ELF-1 (cell line): ENCODE data around the gene SYNM.
"Not testable (repeated sequence)": the region's sequence is repeated elsewhere in the genome, so short reads cannot be mapped to it uniquely, and the experiment has no call there.

Source experiments
- DNase-seq: peaks from one replicate; pipeline ENCODE4 v3.0.0-alpha.2; 2016; ENCODE audit warnings: low read depth, low spot score

The SYNM gene

DNA sequence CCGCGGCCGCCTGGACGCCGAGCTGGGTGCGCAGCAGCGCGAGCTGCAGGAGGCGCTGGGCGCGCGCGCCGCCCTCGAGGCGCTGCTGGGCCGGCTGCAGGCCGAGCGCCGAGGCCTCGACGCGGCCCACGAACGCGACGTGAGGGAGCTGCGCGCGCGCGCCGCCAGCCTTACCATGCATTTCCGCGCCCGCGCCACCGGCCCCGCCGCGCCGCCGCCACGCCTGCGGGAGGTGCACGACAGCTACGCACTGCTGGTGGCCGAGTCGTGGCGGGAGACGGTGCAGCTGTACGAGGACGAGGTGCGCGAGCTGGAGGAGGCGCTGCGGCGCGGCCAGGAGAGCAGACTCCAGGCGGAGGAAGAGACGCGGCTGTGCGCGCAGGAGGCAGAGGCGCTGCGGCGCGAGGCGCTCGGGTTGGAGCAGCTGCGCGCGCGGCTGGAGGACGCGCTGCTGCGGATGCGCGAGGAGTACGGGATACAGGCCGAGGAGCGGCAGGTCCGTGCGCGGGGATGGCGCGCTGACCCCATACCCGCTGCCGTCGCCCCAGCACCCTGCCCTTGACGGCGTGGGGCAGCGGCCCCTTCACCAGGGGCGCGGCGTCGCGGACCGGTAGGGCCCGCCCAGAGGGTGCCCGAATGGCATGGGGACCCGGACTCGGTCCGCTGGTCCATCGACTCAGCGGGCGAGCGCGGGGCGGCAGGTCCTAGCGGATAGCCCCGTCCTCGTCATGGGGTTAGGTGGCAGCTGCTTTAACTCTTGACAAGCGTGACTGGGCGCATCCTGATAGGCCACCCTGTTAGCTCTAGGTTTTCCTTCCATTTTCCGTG lies 848 bp downstream of the SYNM start:
- DNase-seq, result peak; percentile 80

DNA sequence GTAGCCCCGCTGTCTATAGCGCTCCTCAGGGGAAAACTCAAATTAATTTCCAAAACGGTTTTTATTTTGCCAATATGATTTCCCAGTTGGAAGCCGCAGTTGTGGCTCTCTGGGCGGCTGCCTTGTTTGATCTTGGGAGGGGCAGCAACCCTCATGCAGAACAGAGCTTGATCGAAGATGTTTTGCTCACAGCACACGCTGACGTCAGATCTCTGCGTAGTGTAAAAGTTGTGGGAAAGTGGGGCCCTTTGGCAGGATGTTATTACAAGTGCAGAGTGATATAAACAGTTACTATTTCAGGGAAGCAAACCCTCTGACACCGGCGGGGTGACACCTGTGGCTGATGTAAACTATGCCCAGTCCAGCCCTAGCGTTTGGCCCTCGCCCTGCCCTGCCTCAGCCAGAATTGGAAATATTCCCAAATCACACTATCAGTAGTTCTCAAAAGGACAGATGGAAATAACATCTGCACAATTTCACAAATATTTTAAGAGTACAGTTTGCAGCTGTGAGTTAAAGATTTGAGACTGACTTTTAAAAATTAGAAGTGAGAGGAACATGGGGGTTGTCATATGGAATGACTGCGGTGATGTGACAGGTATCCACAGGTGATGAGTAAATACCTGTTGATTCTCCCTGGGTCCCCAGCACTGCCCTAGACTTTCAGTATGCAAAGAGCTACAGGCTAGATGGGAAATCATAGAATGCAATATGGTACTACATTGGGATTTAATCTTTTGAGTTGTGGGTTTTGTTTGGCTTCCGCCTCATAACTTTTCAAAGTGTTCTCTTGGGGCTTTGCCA lies 1.7 kb downstream of the SYNM start:
- no peak for DNase-seq

DNA sequence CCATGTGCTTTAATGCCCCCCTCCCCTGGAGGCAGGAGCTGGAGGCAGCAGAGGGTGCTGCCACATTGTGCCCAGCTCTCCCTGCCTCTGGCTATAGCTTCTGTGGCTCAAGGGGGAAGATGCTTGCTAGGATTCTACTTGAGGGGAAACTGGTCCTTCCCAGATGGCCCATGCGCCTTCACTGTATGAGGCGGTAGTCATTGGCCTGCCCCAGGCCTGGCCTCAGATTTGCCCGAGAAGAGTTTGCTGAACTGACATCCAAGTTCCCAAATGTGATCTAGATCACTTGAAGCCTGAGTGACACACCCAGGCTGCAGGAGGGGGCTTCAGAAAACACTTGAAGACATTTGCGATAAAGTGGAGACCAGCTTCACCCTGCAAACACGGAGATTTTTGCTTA lies 4.1 kb downstream of the SYNM start:
- no peak for DNase-seq

DNA sequence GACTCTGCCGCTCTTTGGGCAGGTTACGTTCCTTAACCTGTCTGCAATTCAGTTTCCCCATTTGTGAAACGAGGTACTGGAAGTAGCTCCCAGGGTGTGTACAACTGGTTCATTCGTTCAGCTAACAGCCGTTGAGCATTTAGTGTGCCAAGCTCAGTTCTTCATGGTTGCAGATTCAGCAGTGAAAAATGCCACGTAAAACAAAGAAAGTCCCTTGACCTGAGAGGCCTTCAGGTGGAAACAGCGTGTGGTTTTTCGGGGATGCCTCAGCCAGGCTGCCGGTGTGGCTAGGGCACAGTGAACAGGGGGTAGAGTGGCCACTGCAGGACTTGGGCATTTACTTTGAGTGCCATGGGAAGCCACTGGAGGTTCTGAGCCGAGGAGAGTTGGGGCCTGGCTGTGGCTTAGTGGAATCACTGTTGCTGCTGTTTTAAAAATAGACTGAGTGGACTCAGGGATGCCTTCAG lies 4.7 kb downstream of the SYNM start:
- no peak for DNase-seq

DNA sequence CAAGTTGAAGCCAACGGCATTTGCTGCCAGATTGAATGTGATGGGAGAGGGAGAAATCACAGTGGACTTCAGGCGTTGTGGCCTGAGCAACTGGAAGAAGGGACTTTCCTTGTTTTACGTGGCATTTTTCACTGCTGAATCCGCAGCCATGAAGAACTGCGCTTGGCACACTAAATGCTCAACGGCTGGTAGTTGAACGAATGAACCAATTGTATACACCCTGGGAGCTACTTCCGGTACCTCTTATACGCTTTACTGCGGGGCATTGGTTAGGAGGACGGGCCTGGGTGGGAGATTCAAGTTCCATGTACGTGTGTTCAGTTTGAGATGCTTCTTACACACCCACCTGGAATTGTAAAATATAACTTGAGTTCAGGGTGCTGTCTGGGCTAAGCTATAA lies 5.2 kb downstream of the SYNM start:
- DNase-seq, result no peak

DNA sequence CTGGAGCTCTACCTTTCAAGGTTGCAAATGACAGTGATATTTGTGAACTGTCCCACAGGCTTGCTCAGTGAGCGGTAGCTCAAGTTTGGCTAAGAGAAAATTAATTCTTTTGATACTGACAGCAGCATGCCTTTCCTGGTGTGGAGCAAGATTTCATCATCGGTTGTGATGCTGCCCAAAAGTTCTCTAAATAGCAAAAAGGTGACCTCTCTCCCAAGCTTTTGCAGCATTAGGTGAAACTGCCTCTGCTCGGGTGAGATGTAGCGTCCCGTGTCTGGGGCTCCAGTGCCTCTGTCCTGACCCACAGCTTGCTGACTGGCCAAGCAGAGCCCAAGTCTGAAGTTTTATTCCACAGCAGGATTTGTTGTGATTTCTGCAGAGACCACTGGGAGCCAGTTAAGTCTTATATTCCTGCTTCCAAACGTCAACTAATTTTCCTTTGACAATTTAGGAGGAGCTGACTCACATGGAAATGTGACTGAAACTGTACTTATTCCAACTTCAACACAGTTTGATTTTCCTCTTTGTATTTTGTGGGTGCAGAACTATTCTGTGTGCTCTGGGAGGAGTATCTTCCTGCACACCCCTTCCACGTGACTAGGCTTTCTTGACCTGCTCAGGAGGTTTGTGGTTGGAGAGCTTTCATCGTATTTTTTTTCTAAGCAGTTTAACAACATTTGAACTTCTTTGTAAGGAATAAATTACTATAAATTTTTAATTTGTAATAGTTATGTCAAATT lies 5.9 kb downstream of the SYNM start:
- DNase-seq, result no peak

DNA sequence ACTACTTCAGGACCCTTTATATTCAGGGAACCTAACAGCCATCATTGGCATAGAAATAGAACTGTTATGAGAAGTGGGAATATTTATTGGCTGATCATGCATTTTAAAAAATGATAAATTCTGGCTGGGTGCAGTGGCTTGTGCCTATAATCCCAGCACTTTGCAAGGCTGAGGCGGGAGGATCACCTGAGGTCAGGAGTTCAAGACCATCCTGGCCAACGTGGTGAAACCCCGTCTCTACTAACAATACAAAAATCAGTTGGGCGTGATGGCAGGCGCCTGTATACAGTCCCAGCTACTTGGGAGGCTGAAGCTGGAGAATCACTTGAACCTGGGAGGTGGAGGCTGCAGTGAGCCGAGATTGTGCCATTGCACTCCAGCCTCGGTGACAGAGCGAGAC lies 6.8 kb downstream of the SYNM start:
- not testable (repeated sequence) for DNase-seq

DNA sequence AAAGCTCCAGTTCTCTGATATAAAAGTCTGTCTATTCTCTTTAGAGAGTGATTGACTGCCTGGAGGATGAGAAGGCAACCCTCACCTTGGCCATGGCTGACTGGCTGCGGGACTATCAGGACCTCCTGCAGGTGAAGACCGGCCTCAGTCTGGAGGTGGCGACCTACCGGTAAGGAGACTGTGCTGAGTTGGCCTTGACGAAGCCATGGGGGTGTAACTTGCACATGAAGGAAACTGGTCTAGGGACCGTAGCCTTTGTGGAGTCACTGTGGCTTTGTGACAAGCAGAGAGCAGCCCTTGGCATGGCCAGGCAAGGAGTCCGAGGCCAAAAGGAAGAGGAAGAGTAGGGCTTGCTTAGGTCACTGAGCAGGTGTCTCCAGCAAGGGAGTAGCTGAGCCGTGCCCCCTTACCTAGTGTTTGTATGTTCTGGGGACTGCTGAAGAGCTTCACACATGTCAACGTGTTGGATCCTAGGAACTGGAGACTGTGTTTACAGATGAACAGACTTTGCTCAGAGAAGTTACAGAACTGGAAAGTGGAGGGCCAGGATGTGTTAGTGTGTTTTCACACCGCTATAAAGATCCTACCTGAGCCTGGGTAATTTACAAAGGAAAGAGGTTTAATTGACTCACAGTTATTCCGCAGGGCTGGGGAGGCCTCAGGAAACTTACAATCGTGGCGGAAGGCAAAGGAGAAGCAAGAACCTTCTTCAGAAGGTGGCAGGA lies 8.8 kb downstream of the SYNM start:
- DNase-seq, result no peak

DNA sequence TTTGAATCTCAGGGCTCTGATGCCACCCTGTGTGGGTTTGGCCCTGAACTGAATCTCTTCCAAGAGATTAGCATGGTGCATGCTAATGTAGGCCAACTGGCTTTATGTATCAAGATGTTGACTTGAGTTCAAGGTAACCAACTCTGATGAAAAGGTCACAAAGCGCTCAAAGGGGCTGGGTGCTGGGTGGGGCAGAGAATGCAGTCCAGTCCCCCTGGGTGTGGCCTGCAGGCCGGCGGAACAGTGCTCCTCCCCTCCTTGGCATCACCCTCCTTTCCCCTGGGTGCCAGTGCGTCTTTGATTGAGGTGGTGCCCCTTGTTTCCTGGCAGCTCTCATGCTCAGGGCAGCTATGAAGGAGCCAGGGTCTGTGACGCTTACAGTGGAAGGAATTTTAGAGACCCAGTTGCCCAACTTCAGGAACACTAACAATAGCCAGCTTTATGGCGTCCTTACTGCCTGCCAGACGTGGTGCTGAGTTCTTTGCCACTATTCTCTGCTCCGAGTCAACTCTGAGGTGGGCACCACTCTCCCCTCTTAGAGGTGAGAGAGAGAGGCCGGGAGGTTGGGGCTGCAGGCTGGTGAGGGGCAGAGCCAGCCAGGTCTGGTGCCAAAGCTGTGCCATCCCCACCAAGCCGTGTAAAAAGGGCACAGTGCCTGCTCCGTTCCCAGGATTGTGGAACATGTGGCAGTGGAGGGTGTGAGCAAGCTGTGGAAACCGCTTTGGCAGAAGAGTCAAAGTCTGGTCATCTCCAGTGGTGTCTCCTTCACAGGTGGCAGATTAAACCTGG lies 9.8 kb downstream of the SYNM start:
- DNase-seq, result no peak

DNA sequence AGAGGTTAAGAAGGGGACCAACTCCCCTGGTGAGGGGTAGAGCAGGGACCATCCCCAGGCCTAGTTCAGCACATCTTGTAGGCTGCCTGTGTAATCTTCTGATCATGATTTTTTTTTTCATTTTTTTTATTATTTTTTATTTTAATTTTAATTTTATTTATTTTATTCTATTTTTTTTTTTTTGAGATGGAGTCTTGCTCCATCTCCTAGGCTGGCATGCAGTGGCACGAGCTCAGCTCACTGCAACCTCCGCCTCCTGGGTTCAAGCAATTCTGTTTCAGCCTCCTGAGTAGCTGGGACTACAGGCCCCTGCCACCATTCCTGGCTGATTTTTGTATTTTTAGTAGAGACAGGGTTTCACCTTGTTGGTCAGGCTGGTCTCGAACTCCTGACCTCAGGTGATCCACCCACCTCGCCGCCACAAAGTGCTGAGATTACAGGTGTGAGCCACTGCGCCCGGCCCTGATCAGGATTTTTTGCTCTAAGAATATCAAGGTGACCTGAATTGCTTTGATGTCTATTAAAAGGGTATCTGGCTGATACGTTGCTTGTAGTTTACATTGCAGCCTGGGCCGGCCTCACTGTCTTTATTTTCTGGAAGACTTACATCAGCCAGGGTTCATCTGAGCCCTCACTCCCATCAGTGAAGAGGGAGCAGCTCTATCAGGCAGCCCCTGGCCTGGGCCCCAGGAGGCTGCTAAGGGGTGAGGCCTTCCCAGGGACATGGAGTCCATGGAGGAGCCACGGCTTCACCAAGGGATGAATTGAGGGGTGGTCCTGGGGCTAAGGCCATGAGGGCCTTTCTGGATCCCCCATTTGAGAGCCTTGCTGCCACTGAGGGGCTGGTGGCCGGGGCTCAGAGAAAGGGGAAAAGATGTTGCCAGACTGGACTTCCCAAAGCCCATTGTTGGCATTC lies 10.7 kb downstream of the SYNM start:
- no peak for DNase-seq

DNA sequence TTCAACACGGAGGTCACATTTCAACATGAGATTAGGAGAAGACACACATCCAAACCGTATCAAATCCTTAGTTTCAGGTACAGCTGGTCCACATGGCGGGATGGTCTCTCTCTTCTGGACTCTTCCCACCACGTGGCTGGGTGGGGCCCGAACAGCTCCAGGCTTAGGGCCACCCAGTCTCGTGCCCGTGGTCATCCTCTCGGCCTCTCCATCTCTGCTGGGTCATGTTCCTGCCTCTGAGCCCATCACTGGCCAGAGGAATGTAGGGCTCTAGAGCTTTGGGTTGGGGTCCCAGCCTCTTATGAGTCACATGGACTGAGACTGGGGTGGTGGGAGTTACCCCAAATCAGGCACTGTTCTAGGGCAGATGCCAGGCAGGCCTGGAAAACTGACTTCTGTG lies 12.2 kb downstream of the SYNM start:
- DNase-seq, result no peak

DNA sequence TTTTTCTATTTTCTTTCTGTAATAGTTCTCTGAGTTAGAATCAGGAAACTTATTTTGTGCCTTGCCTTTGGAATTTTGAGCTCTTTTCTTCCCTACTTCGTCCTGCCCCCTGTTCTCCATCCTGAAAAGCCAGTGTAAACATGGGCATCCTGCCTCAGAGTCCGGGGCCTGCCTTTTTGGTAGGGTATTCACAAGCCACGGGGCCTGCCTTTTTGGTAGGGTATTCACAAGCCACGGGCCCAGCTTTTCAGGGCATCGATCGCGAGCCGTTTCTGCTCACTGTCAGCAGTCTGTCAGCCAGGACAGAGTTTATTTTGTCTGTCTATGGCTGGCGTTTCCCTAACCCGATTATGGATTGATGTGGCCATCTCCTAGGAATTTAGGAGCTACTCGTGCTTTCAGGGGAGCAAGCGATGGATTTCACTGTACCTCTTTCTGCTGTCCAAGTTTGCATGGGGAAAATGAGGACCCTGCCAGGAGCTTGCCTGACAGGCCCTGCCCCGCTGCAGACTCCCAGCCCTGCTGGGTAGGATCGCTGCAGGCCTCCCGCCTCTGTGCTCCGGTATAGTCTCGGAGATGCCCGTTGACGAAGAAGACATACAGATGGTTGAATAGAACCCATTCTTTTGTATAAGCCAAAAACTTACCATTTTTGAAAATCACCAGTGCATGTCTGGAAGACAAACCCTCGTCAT lies 12.8 kb downstream of the SYNM start:
- no peak for DNase-seq

DNA sequence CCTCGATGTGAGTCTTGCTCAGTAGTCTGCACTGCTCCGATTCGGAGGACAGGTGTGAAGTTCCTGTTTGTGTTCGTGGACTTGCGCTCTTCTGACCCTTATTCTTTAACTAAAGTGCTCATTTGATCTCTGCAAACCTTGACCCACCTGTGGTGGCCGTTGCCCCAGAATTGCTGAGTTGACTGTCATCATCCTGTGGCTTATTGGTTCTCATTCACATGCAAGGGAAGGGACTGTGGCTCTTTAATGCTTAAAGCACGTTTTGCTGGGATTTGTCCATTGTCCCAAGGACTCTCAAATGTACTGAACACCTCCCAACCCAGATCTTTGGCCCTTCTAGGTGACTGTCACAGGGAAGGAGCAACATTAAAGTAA lies 13.4 kb downstream of the SYNM start:
- DNase-seq, result no peak

DNA sequence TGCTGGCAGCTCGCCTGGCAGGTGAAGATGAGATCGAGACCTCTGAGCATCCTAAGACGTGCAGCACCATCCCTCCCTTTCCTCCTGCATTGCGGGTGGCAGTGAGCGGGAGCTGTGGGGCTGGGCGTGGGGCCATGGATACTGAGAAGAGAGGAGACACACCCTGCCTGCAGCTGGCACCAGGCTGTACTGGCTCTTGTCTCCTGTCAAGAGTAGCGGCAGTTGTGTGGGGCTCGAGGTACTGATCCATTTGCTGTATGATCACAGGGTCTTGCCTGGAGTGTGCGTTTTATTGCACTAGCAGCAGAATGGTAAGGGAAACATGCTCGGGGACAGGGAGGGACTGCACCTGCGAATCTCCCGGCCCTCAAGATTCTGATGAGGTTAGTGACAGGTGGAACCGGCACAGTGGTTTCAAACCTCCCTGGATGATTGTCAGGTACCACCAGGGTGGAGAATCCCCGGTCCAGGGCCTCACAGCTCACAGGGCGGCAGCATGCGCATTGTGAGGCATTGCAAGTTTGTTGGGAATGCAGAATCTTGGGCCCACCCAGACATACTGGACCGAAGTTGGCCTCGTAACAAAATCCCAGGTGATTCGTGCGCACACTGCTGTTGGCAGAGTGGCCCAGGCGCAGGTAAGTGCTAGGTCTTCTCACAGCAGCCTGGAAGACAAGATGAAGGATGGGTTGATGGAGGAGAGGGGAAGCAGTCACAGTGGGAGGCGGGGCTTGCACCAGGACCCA lies 14.1 kb downstream of the SYNM start:
- DNase-seq, result no peak

DNA sequence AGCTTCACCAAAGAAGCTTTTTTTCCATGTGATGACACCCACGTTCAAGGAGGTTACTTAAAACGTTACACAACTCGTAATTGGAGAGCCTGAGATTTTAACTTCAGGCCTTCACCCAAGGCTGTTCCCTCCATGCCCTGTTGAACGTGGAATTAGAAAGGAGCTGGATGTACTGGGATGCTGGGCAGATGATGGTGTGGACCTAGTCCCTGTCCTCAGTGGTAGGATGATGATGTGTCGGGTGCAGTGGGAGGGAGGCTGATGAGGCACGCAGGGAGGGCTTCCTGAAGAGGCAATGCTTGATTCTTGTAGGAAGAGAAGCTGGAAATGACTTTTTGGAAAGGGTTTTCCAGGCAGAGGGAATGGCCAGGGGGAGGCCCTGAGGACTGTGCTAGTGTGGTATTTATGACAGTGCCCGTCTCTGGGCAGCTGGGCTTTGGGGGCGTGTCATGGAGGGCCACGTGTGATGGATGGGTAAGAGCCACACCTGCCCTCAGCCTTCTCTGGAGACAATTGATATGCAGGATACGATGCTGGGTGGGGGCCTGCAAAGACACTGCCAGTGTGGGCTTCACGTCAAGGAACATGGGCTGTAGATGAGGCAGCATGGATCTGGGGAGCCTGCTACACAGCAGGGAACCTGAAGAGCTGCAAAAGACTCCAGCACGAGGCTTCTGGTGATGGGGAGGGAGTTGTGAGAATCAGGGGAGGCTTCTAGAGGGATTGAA lies 15.3 kb downstream of the SYNM start:
- no peak for DNase-seq

DNA sequence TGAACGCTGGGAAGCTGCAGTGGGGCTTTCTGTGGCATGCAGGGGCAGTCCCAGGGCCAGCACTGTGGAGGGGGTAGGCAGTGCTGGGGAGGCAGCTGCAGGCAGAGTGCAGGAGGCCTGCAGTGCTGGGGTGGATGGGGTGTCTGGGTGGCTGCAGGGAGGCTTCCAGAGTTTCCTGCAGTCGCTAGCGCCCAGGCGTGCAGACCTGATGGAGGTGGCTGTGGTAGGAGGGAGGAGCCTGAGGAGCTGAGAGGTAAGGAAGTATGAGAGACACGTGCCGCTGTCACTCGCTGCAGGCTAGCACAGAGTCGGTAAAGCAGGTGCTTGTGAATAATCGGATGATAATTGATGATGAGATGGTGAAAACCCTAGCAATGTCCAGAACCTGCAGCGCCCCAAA lies 16.3 kb downstream of the SYNM start:
- DNase-seq, result no peak

DNA sequence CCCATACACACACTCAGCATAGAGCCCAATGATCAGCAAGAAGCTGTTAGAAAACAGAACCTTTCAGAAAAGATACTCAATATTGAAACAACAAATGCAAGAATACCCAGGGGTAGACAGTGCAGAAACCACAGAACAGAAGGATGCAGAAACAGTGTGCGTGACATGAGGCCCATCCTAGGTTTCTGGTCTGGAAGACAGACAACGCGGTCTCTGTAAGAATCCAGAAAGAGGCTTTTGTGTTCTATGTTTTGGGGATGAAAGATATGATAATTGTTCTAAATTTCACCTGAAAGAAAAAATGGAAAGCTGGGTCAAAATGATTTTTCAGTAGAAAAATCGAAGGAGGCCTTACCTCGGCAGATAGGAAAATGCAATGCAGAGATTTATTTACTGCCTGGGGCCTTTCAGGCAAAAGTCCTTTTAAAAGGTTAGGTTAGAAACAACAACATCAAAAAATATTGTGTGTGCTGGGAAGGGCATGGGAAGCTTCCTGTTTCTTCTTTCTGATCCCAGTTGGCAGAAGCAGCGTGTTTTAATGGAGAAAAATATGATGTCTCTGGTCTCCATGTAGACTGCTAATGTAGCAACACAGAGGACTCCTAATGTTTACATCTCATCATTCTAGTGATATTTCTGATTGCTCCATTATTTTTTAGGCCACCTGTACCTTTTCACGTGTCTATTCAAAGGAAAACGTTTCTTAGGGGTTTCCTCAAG lies 17.0 kb downstream of the SYNM start:
- DNase-seq, result no peak
